GM21825 (cell line): ENCODE measurements around the gene DDIT3.
"Not testable (repeated sequence)": the region's sequence is repeated elsewhere in the genome, so short reads cannot be mapped to it uniquely, and the experiment has no call there.

Experiments
- ATAC-seq: cut with Tn5 transposase; IDR thresholded peaks from one replicate; pipeline ENCODE4 v1.9.1; 2021; ENCODE audit warnings: mild to moderate bottlenecking, moderate library complexity; ENCODE audit not compliant: unreplicated experiment

Gene DDIT3

DNA sequence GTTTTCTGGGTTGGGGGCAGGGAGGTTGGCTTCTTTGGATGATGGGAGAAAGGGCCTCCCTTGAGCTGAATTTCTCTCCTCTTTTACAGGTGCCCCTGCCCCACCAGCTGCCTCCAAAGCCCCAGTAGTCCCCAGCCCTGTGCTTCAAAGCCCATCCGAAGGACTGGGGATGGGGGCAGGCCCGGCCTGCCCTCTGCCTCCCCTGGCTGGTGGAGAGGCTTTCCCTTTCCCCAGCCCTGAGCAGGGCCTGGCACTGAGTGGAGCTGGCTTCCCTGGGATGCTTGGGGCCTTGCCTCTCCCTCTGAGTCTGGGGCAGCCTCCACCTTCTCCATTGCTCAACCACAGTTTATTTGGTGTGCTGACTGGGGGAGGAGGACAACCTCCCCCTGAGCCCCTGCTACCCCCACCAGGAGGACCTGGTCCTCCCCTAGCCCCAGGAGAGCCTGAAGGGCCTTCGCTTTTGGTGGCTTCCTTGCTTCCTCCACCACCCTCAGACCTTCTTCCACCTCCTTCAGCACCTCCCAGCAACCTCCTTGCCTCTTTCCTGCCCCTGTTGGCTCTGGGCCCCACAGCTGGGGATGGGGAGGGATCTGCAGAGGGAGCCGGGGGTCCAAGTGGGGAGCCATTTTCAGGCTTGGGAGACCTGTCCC lies 6.3 kb upstream of the DDIT3 start:
- ATAC-seq: no peak

DNA sequence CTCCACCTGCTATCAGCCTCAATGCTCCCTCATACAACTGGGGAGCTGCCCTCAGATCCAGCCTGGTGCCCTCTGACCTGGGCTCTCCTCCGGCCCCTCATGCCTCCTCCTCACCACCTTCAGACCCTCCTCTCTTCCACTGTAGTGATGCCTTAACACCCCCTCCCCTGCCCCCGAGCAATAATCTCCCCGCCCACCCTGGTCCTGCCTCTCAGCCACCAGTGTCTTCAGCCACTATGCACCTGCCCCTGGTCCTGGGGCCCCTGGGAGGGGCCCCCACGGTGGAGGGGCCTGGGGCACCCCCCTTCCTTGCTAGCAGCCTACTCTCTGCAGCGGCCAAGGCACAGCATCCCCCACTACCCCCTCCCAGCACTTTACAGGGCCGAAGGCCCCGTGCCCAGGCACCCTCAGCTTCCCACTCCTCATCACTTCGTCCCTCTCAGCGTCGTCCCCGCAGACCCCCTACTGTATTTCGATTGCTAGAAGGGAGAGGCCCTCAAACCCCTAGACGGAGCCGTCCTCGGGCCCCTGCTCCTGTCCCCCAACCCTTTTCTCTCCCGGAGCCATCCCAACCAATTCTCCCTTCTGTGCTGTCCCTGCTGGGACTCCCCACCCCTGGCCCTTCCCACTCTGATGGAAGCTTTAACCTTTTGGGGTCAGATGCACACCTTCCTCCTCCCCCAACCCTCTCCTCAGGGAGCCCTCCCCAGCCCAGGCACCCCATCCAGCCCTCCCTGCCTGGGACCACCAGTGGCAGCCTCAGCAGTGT lies 5.5 kb upstream of the DDIT3 start:
- no peak for ATAC-seq

DNA sequence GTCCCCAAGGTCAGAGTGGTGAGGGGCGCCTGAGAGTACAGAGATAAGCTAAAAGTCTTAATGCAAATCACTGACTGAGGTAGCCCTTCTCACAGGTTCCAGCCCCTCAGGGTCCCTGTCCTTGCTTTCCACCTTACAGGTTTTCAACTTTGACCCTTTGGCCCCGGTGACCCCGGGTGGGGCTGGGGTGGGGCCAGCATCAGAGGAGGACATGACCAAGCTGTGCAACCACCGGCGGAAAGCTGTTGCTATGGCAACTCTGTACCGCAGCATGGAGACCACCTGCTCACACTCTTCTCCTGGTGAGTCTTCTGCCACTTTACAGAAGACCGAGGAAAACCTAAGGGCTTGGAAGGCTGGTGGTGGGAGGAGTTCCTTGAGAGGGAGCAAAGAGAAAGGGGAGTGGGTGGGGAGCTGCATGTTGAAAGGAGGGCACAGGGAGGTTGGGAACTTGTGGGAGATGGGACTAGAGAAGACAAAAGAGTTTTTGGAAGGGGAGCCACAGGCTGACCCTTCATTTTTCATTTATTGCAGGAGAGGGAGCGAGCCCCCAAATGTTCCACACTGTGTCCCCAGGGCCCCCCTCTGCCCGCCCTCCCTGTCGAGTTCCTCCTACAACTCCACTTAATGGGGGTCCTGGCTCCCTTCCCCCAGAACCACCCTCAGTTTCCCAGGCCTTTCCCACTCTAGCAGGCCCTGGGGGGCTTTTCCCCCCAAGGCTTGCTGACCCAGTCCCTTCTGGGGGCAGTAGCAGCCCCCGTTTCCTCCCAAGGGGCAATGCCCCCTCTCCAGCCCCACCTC lies 4.7 kb upstream of the DDIT3 start:
- no peak for ATAC-seq

DNA sequence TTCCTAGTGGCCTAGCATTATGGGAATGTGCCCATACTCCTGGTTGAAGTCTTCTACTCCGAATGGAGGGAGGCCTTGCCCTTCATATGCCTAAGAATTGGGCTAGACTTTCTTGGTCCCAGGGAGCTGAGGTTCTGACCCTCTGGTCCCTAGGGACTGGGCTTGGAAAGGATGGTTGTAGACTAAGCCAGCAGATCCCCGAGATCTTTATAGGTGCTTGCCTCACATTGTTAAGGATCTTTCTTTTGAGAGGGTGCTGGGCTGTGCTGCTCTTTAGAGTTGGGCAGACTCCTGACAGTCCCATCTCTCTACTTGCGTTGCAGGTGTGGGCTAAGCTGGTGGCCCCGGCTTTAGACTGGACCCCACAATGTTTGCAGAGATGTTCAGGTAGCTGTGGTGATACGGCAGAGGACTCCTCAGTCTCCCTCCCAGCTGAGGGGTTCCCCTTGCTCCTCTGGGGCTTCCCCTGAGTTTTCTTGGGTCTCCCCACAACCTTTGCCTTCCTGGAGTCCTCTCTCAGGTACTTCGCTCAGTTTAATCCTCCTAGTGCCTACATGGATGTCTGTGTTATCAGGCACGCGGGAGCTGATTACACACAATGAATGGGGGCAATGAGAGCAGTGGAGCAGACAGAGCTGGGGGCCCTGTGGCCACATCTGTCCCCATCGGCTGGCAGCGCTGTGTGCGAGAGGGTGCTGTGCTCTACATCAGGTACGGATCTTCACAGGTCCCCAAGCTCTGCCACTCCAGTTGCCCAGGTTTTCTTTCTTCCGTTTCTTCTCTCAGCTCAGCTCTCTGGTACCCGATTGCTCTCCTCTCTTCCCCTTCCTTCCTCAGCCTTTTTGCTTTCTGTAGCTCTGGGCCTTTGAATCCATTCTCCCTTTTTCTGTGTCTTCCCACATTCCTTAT lies 3.6 kb upstream of the DDIT3 start:
- ATAC-seq: no peak

DNA sequence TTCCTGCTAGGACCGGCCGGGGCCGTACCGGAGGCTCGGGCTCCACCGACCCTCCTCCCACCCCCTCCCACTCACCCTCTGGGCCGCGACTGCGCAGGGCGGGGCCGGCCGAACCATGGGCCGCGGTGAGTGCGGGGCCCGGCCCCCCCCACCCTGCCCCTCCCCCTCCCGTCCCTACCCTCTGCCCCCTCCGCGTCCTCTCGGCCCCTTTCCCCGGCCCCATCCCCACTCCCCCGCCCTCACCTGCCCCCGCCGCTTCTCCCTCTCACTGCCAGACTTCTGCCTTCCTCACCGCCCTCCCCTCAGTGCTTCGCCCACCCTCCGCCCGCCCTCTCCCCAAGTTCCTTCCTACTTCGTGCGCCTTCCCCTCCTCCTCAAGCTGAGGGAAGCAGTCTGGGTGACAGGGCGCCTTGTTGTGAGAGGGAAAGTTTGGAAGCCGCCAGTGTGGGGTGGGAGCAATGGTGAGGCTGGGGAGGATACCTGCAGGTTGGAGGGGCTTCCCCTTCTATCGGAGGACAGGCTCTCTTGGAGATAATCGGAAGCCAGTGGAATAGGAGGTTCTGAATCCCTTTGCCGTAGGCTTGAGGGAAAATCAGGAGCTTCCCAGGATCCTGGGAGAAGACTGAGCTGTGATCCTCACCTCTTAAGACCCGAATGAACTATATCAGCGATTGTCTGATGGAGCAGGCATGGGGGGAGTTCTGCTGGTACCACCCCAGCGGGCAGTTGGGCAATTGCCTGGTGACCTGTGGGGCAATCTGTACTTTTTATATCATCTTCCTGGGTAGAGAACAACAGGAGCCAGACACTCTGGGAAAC lies 2.8 kb upstream of the DDIT3 start:
- ATAC-seq: no peak

DNA sequence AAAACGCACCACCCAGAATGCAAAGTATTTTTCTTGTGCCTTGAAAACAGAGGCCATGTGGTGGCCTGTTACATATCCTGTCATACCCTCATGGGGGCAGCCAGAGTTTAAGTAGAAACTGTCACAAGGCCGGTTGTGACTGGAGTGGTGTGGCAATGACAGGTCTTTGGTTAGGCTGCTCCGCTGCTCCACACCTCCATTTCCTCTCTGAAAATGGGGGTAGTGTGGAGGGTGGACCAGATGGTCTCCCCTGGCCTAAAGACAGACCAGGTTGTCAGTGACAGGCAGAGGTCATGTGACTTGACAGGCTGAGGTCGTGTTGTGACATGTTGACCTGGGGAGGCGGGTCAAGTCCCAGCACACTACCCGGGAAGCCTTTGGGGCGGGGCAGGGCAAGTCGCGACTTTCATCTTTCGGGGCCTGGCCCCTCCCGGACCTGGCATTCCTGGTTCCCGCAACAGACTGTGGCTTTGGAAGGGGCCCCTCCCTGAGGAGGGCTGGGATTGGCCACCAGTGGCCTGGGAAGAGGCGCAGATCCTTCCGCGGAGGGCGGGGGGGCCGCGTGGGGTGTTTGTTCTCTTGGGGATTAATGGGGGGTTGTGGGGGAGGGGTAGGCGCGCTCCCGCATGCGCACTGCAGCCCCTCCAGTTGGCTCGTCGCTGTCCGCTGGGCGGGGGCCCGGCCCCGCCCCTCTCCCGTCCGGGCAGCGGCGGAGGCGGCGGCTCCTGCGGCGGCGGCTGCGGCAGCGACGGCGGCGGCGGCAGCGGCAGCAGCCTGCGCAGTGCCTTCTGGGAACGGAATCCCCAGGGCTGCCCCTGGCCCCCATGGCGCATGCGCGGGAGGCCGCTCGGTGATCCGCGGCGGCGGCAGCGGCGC lies 1.9 kb upstream of the DDIT3 start, which contains the start of gene MBD6:
Gene MBD6 (plus strand): TSS at position 814 of the 876 bp plus-strand sequence. CDS start 1,480 bp downstream, outside the sequence.
- peak; percentile 30 for ATAC-seq

GRCh38 chr12:57521525-57522010 lies 1.3 kb upstream of the DDIT3 start:
- ATAC-seq: no peak

DNA sequence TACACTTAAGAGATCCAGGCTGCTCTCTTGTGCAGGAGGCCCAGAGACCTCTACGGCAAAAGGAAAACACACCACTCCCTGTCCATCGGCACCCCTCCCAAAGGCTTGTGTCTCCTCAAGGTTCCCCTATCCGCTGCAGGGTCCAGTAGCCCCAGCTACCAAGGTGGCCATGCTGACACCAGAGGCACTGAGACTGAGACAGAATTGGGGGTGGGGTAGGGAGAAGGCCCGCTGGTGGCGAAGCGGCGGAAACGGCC lies 590 bp downstream of the DDIT3 start:
- ATAC-seq: no peak

DNA sequence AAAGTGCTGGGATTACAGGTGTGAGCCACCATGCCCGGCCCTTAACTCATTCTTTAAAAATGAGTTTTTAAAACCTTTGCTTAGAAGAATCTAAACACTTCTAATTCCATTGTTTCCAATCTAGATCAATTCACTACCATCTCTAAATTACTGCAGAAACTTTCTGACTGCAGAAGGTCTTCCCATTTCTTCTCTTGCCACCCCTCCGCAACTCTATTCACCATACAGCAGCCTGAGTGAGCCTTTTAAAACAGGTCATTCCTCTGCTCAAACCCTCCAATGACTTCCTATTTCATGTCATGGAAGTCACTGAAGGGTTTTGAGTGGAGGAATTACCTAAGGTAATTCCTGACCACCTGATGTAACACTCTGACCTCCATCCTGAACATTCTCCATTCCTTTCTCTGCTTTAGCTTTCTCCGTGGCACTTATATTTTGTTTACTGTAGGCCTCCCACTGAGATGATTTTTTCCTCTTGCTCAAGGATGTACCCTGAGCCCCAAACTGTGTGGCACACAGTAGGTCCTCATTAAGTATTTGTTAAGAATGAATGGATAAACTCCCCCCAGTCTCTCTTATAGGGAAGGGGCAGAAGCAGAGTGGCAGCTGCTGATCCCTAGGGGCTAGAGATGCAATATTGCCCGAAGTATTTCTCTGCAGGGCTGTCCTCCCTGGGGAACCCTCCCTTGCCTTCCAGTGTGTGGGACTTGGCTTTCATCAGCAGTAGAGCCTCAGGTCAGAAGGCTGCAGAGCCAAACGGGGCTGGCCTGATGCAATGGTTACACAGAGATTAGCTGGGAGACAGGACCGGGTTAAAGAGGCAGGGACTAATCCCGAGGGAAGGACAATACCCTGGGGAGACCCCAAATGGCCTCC lies 1.2 kb downstream of the DDIT3 start:
- ATAC-seq: no peak

DNA sequence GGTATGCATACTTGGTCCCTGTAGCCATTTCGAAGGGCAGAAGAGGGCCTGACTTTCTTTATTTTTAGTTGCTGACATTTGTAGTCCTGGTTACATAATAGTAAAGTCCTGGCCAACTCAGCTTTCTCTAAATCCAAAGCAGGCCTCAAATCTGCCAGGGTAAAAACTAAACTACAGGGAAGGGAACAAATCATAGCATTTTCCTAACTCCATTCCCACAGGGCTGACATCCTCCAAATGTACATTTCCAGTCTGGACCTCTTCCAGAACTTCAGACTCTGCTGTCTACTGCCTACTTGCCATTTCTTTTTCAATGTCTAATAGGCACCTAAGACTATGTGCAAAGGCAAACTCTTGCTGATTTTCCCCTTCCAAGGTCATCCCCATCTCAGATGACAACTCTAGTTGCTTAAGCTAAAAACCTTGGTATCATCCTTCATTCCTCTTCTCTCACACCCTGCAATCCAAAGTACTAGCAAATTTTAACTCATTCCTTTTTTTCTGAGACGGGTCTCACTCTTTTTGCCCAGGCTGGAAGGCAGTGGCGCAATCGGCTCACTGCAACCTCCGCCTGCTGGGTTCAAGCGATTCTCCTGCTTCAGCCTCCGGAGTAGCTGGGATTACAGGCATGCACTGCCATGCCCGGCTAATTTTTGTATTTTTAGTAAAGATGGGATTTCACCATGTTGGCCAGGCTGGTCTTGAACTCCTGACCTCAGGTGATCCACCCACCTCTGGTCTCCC lies 2.0 kb downstream of the DDIT3 start:
- no peak for ATAC-seq

GRCh38 chr12:57517718-57518117 lies 2.6 kb downstream of the DDIT3 start:
- not testable (repeated sequence) for ATAC-seq

DNA sequence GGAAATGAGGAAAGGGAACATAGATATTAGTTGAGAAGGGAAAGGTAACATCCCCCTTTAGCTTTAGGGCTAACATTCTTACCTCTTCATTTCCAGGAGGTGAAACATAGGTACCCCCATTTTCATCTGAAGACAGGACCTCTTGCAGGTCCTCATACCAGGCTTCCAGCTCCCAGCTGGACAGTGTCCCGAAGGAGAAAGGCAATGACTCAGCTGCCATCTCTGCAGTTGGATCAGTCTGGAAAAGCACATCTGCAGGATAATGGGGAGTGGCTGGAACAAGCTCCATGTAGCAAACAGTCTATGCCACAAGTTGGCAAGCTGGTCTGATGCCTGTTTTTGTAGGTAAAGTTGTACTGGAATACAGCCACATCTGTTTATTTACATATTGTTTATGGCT lies 3.1 kb downstream of the DDIT3 start:
- ATAC-seq: no peak

DNA sequence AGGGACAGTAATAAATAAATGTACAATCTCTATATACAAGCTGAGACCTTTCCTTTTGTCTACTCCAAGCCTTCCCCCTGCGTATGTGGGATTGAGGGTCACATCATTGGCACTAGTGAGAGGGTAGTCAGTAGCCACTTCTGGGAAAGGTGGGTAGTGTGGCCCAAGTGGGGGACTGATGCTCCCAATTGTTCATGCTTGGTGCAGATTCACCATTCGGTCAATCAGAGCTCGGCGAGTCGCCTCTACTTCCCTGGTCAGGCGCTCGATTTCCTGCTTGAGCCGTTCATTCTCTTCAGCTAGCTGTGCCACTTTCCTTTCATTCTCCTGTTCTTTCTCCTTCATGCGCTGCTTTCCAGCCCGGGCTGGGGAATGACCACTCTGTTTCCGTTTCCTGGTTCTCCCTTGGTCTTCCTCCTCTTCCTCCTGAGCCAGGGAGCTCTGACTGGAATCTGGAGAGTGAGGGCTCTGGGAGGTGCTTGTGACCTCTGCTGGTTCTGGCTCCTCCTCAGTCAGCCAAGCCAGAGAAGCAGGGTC lies 3.6 kb downstream of the DDIT3 start:
- ATAC-seq: no peak

GRCh38 chr12:57515934-57516541 lies 4.3 kb downstream of the DDIT3 start:
- no peak for ATAC-seq

DNA sequence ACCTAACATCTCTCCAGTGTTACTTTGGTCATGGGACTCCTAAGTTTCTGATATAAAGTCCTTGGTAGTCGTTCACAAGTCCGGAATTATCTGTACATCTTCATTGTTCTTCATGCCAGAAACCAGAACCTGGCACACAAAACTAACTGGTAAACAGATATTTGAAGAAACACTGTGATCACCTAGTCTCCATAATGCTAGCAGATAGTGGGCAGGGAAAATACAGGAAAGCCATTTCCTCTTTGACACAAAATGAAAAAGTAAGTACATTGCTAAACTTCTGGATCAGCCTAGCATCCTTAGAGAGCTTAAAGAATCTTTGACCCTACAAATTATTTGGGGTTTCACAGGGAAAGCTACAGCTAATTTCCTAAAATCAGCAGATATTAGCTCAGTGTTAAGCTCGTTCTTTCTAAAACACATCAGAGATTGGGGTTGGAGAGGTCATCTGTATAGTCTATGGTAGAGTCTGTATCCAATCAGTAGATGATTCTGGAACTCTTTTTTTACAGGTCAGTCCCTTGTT lies 4.8 kb downstream of the DDIT3 start:
- no peak for ATAC-seq

GRCh38 chr12:57514720-57515407 lies 5.5 kb downstream of the DDIT3 start:
- ATAC-seq: no peak
